ENCODE measurements around the gene CASP14. TPM values are rescaled to one million over a fixed set of nuclear protein-coding genes. Genes with fewer than 3 reads are reported as not detected.
"Not testable (repeated sequence)": the region's sequence is repeated elsewhere in the genome, so short reads cannot be mapped to it uniquely, and the experiment has no call there.

Gene CASP14
- polyA plus RNA-seq, 3 donors = not detected

DNA sequence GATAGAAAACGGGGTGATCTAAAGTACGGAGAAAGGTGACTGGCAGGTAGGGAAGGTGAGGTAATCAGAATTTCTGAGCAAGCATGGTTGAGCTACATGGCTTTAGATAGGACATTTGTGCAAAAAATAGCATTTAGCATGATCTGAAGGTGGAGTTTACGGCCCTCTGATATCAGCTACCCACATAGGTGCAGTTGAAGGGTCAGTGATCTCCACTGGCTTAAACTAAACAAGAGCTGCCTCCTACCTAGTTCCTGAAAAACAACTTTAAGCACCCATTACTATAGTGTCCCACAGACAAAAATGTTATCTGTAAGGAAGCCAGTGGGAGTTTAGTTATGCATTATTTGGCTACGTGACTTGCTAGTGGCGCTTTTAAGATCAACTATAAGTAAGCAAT, 1.2 kb upstream of the CASP14 start:
- DNase-seq (ENCODE audit: extremely low read depth in 1 of 11, low read depth in 9 of 11, low spot score in 4 of 11) = no peak

DNA sequence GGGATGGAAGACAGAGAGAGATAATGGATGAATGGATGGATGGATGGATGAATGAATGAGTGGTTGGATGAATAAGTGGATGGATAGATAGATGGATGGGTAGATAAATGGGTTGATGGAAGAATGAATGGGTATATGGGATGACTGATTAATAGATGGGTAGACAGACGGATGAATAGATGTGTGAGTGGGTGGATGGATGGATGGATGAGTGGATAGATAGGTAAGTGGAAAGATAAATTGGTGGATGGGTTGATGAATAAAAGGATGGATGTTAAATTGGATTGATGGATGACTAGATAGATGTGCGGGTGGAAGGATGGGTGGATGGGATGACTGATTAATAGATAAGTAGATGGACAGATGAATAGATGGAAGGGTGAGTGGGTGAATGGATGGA, 1.4 kb downstream of the CASP14 start:
- no peak for DNase-seq (ENCODE audit: extremely low read depth in 1 of 11, low read depth in 9 of 11, low spot score in 4 of 11)

DNA sequence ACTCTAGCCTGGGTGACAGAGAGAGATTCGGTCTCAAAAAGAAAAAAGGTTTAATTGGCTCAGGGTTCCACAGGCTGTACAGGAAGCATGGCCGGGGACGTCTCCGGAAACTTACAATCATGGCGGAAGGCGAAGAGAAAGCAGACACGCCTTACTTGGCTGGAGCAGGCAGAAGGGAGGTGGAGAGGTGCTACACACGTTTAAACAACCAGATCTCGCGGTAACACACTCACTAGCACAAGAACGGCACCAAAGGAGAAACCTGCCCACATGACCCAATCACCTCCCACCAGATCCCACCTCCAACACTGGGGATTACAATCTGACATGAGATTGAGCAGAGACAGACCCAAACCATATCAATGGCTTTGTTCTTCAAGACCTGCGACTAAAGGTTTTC, 12.8 kb downstream of the CASP14 start:
- no peak for DNase-seq (ENCODE audit: extremely low read depth in 1 of 11, low read depth in 9 of 11, low spot score in 4 of 11)

DNA sequence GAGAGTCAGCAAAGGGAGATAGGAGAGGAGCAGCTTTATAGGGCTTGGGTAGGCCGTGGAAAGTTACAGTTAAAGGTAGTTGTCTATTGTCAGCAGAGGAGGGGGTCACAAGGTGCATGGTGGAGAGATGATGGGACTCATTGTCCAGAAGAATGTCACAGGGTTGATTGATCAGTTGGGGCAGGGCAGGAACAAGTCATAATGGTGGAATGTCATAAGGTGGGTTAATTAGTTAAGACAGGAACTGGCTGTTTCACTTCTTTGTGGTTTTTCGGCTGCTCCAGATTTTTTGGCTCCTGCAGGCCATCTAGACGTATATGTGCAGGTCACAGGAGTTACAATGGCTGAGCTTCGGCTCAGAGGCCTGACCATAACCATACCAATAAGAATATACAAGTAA, 21.1 kb downstream of the CASP14 start:
- DNase-seq (ENCODE audit: extremely low read depth in 1 of 11, low read depth in 9 of 11, low spot score in 4 of 11) = not testable (repeated sequence)

DNA sequence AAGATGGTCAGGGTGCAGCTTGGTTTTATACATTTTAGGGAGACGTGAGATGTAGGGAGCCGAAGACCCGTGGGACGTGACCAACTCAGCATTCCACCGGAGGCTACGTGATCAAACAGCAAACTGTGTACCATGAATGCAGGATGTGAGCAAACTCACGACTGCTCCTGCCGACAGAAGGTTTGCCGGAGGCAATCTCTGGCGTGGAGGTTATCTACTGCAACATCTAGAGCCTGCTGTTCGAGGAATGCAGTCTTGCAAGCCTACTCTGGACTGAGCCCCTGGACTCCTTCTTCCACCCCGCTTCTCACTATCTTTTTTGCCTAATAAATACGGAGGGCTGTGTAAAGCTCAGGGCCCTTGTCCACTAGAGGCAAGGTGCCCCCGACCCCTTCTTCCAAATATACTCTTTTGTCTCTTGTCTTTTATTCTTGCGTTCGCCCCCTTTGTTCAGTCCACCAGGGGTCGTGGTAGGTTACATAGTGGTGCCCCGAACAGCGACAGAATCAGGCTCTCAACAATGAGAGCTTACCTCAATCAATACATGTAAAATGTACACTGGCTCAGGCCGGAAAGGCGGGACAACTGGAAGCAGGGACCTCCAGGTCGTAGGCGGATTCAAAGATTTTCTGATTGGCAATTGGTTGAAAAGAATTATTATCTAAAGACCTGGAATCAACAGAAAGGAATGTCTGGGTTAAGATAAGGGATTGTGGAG, 23.8 kb downstream of the CASP14 start:
- DNase-seq (ENCODE audit: extremely low read depth in 1 of 11, low read depth in 9 of 11, low spot score in 4 of 11) = peak in 4 of 11 donors; percentile 7 to 15 (median 12)

DNA sequence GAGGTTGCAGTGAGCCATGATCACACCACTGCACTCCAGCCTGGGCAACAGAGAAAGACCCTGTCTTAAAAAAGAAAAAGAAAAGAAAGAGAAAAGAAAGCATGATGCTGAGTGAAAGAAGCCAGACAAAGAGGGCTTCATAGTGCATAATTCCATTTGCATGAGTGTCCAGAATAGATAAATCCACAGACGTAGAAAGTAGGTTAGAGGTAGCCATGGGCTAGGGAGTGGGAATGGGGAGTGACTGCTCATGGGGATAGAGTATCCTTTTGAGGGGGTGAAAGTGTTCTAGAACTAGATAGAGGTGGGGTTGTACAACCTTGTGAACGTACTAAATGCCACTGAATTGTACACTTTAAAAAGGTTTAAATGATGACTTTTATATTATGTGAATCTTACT, 25.1 kb downstream of the CASP14 start:
- no peak for DNase-seq (ENCODE audit: extremely low read depth in 1 of 11, low read depth in 9 of 11, low spot score in 4 of 11)

DNA sequence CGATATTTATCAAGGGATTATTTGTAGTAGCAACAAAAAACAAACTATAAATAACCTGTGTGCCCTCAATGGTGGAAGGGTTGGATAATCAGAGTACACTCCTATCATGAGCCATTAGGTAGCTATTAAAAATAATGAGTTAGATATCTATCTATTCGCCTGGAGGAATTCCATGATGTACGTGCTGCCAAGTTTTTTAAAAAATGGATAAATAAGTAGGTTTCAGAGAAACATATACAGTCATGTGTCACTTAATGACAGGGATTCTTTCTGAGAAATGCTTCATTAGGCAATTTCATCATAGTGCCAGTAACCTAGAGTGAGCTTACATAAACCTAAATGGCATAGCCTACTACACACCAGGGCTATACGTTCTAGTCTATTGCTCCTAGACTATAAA, 26.5 kb downstream of the CASP14 start:
- DNase-seq (ENCODE audit: extremely low read depth in 1 of 11, low read depth in 9 of 11, low spot score in 4 of 11) = no peak

DNA sequence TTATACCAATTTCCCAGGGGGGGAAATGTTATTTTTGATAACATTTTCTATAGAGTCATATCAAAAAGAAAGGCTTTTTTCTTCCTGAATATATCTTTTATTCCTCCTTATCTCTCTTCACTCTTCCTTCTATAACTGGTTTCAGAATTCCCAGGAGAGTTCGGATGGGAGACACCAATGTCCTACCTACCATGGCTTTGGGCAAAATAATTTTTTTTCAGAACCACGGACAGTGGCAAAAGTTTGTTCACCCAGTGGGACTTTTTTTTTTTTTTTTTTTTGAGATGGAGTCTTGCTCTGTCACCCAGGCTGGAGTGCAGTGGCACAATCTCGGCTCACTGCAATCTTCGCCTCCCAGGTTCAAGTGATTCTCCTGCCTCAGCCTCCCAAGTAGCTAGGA, 30.7 kb downstream of the CASP14 start:
- DNase-seq (ENCODE audit: extremely low read depth in 1 of 11, low read depth in 9 of 11, low spot score in 4 of 11) = peak in 1 of 11 donors; percentile 6

DNA sequence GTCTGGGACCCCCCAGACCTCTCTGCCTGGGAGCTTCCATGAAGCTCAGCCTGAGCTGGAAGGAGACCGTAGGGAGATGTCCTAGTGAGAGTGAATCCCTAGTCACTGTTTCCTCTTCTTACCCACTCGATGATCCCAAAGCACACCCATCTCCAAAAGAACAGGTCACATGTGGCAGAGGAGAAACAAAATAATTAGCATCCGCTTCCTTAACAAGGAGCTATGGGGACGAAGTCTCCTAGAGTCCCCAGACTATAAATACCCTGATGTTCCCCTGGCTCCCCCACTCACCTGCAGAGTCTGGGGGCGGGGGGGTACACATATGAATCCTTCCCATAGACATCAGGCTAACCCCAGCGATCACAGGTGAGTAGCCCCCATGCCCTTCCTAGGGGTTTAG, 32.6 kb downstream of the CASP14 start, which contains the start of gene OR1I1:
Gene OR1I1 (plus strand): TSS at position 301 of the 400 bp plus-strand sequence. CDS start 4,855 bp downstream, outside the sequence.
- DNase-seq (ENCODE audit: extremely low read depth in 1 of 11, low read depth in 9 of 11, low spot score in 4 of 11) = no peak

DNA sequence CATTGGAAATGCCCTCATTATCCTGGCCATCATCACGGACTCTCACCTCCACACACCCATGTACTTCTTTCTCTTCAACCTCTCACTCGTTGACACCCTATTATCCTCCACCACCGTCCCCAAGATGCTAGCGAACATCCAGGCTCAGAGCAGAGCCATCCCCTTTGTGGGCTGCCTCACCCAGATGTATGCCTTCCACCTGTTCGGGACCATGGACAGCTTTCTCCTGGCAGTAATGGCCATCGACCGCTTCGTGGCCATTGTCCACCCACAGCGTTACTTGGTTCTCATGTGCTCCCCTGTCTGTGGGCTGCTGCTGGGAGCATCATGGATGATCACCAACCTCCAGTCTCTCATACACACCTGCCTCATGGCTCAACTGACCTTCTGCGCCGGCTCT, 37.9 kb downstream of the CASP14 start:
- DNase-seq (ENCODE audit: extremely low read depth in 1 of 11, low read depth in 9 of 11, low spot score in 4 of 11) = no peak

DNA sequence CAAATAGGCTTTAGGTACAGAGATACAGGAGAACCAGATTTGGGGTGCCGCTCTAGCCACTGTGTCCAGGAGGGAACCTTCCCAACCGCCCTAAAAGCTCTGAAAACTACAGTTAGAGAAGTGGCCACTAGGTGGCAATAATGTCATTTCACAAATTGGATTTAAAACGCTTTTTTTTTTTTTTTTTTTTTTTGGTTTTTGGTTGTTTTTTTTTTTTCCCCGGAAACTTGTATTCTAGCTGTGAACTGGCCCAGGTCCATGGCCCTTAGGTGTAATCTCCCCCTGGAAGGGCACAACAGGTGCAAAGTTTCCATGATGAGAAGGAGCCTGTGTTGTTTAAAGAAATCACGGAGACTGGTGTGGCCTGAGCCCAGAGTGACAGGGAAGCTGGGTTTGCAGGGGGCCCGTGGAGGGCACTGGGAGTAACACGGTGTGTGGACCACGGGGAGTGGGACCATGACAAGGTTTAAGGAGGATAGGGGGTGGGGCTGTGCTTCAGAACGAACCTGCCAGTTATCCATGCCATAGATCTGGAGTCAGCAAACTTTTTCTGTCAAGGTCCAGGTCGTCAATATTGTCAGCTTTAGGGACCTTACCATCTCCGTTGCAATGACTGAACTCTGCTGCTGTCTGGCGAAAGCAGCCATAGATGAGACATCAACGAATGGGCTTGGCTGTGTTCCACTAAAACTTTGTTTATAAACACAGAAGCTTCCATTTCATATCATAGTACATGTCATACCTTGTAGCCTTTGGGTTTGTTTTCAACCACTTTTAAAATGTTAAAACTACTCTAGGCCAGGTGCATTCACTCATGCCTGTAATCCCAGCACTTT, 42.9 kb downstream of the CASP14 start:
- peak; percentile 48 to 74 (median 67) for DNase-seq (ENCODE audit: extremely low read depth in 1 of 11, low read depth in 9 of 11, low spot score in 4 of 11)

DNA sequence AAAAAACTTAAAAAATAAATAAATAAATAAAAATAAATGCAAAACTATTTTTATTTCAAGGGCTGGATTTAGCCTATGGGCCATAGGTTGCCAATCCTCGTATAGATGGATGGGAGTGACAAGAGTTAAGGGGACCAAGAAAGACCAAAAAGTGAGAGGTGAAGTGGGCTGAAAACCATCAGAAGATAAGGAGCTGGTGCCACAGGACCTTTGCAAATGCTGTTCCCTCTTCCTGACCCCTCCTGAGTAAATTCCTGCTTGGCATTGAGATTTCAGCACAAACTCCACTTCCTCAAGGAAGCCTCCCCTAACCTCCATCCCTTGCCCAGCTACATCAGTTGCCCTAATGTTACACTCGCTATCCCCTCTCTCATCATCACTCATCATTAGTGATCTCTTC, 43.7 kb downstream of the CASP14 start:
- DNase-seq (ENCODE audit: extremely low read depth in 1 of 11, low read depth in 9 of 11, low spot score in 4 of 11) = no peak

DNA sequence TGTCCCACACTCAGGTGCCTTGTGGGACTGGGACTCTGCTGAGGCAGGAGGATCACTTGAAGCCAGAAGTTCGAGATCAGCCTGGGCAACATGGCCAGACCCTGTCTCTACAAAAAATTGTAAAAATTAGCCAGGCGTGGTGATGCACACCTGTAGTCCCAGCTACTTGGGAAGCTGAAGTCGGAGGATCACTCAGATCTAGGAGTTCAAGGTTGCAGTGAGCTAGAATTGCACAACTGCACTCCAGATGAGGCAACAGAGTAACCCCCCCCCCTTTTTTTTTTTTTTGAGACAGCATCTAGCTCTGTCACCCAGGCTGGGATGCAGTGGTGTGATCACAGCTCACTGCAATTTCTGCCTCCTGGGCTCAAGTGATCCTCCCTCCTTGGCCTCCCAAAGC, 46.9 kb downstream of the CASP14 start:
- no peak for DNase-seq (ENCODE audit: extremely low read depth in 1 of 11, low read depth in 9 of 11, low spot score in 4 of 11)

DNA sequence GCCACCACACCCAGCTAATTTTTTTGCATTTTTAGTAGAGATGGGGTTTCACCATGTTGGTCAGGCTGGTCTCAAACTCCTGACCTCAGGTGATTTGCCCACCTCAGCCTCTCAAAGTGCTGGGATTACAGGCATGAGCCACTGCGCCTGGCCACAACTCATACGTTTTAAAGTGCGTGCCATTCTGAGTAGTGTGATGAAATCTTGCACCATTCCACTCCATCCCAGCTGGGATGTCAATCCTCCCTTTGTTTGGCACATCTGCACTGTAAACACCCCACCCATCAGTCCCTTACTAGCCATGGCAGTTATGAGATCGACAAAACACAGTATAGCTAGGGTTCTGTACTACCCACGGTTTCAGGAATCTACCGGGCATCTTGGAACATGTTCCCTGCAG, 48.7 kb downstream of the CASP14 start:
- DNase-seq (ENCODE audit: extremely low read depth in 1 of 11, low read depth in 9 of 11, low spot score in 4 of 11) = not testable (repeated sequence)

DNA sequence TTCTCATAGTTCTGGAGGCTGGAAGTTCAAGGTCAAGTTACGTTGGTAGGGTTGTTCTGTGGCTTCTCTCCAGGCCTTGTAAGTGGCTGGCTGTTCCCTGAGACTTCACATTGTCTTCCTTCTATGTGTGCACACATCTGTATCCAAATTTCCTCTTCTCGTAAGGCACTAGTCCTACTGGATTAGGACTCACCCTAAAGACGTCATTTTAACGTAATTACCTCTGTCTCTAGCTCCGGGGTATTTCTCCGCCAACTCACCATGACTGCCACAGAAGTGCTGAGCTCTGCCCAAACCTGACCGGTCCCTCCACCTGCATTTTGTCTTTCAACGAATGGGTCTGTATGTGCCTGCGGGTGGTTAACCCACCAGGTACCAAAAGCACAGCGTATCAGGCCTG, 49.2 kb downstream of the CASP14 start:
- no peak for DNase-seq (ENCODE audit: extremely low read depth in 1 of 11, low read depth in 9 of 11, low spot score in 4 of 11)

DNA sequence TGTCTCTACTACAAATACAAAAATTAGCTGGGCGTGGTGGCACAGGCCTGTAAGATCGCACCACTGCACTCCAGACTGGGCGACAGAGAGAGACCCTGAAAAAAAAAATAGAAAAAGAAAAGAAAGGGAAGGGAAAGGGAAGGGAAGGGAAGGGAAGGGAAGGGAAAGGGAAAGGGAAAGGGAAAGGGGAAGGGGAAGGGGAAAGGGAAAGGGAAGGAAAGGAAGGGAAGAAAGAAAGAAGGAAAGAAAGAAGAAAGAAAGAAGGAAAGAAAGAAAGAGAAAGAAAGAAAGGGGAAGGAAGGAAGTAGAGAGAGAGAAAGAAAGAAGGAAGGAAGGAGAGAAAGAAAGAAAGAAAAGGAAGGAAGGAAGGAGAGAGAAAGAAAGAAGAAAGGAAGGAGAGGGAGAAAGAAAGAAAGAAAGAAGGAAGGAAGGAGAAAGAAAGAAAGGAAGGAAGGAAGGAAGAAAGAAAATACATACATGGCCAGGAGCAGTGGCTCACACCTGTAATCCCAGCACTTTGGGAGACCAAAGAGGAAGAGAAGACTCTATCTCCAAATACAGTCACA, 49.8 kb downstream of the CASP14 start:
- DNase-seq (ENCODE audit: extremely low read depth in 1 of 11, low read depth in 9 of 11, low spot score in 4 of 11) = no peak

DNA sequence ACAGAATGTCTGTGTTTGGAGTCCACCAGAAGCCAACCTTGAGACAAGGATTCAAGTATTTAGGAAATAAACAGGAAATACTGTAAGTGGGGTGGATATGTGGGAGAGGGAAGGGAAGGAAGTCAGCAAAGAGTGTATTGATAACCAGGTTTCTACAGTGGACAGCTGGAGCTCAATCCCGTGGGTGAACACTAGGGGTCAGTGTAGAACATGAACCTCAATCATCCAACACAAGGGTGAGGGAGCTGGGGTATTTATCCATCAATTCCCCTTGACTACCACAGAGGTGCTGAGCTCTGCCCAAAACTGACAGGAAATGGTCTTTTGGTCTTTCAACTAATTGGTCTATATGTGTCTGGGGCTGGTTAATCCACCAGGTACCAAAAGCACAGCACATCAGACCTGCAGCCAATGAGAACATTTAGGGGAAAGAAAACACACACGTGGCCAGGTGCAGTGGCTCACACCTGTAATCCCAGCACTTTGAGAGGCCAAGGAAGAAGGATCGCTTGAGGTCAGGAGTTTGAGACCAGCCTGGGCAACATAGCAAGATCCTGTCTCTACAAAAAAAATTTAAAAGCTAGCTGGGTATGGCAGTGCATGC, 52.3 kb downstream of the CASP14 start:
- no peak for DNase-seq (ENCODE audit: extremely low read depth in 1 of 11, low read depth in 9 of 11, low spot score in 4 of 11)

DNA sequence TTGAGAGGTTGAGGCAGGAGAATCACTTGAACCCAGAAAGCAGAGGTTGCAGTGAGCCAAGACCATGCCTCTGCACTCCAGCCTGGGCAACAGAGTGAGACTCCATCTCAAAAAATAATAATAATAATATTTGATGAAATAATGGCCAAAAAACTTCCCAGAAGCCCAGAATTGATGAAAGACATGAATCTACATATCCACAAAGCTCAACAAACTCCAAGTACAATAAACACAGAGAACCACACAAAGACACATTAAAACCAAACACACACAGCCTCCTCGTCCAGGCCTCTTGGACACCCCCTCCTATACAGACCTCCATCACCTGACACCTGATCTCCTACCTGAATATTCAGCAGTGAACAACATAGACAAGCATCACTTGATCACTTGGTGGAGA, 54.7 kb downstream of the CASP14 start:
- DNase-seq (ENCODE audit: extremely low read depth in 1 of 11, low read depth in 9 of 11, low spot score in 4 of 11) = no peak

DNA sequence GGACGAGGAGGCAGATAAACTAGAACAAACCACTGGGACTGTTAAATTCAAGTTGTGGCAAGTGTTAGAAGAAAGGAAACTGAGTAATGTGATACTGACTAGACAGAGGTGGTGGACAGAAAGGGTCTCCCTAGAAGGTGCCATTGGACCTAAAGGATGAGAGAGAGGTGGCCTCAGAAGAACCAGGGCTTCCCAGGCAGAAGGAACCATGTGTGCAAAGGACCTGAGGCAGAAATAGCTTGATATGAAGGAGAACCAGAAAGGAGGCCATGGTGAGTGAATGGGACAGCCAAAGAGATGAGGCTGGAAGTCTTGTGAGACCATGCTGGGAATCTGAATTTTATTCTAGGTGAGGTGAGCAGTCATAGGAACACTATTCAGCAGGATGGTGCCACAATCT, 55.1 kb downstream of the CASP14 start:
- no peak for DNase-seq (ENCODE audit: extremely low read depth in 1 of 11, low read depth in 9 of 11, low spot score in 4 of 11)

DNA sequence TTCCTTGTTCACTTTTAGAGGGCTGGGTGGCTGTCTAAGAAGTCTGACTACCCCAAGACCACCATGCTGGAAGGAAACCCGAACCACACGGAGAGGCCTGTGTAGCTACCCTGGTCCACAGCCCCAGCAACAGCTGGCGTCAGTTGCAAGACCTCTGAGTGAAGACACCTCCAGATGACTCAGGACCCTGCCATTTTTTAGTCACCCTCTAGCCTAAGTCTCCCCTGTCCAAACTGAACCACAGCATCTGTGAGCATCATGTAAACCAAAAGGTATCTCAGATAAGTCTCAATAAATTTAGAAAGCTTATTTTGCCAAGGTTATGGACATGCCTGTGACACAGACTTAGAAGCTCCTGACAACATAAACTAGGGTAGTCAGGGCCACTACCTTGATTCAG, 55.8 kb downstream of the CASP14 start:
- no peak for DNase-seq (ENCODE audit: extremely low read depth in 1 of 11, low read depth in 9 of 11, low spot score in 4 of 11)

Data from renal cortex interstitium (tissue), 11 donors.